K562 (cell line): Measurements from ENCODE around the gene FGF11. TPM values are rescaled to one million over a fixed set of nuclear protein-coding genes. Genes with fewer than 3 reads are reported as not detected.

Source experiments
- CBX1 ChIP-seq: sonication (generic); IDR thresholded peaks from 2 replicates; pipeline ENCODE4 v1.6.1; 2016; ENCODE audit warnings: antibody characterized with exemption, low read depth, mild to moderate bottlenecking
- CXXC5 ChIP-seq: fragments of 250-450 bp; sonication (Bioruptor Pico); IDR thresholded peaks from 2 replicates; pipeline ENCODE4 v1.8.0; 2022; ENCODE audit warnings: inconsistent platforms, mild to moderate bottlenecking, moderate library complexity
- HDAC1 ChIP-seq, 2 experiments: fragments of 450-650 bp; IDR thresholded peaks; 2 replicates each; pipeline ENCODE4 v1.6.1; 2016 to 2017; ENCODE audit warnings: inconsistent platforms in 1 of 2, mild to moderate bottlenecking in 1 of 2, moderate library complexity in 1 of 2
- HMGN3 ChIP-seq: IDR thresholded peaks from 2 replicates; pipeline ENCODE4 v1.6.1; 2011; ENCODE audit warnings: borderline replicate concordance, low read depth, mild to moderate bottlenecking, mixed read lengths, low read length; ENCODE audit not compliant: insufficient read length; ENCODE audit errors: extremely low read depth
- KLF1 ChIP-seq: fragments of 450-650 bp; IDR thresholded peaks from 2 replicates; pipeline ENCODE4 v1.6.1; 2016; ENCODE audit warnings: missing genetic modification characterization, missing compliant biosample characterization
- SNIP1 ChIP-seq: fragments of 450-650 bp; IDR thresholded peaks from 2 replicates; pipeline ENCODE4 v1.7.1; 2017; ENCODE audit warnings: low read depth, mild to moderate bottlenecking
- ZFX ChIP-seq: sonication (generic); formaldehyde crosslinking; IDR thresholded peaks from 2 replicates; pipeline ENCODE4 v1.8.0; 2022; ENCODE audit warnings: mild to moderate bottlenecking, missing genetic modification reagents, moderate library complexity
- ZNF584 ChIP-seq: fragments of 200-800 bp; sonication (Bioruptor generic); IDR thresholded peaks from 2 replicates; pipeline ENCODE4 v1.6.1; 2016; ENCODE audit warnings: low read depth, mild to moderate bottlenecking, missing genetic modification characterization, missing compliant biosample characterization
- ZNF592 ChIP-seq: fragments of 450-650 bp; IDR thresholded peaks from 2 replicates; pipeline ENCODE4 v1.6.1; 2017; ENCODE audit warnings: antibody characterized with exemption, mild to moderate bottlenecking
- polyA plus RNA-seq, 8 experiments: library from polyadenylated mRNA; depleted of rRNA in 4 of 8; stranded (reverse) in 5 of 8; unstranded in 3 of 8; fragments of >200 nt; fragmentation: Nextera tagmentation in 2 of 8; fragmentation: Illumina TruSeq in 1 of 8; extraction: Ambion mirVana in 2 of 8; extraction: Trizol in 1 of 8; gene quantifications; 2 replicates each; pipeline versions ENCODE4 v1.2.1 to v1.2.3, GENCODE V29; 2011 to 2014; ENCODE audit warnings: inconsistent platforms in 1 of 8, missing spikeins in 1 of 8
- total RNA-seq, 7 experiments: library from RNA; depleted of rRNA in 6 of 7; stranded (reverse); fragments of >200 nt in 6 of 7; fragmentation: Illumina TruSeq in 2 of 7; extraction: Trizol in 2 of 7; gene quantifications; 2 replicates each; pipeline versions ENCODE4 v1.2.1 to v1.2.3, GENCODE V29; 2011 to 2021; ENCODE audit warnings: low replicate concordance in 1 of 7
- TF ChIP-seq, protein P1 (sequence below): fragments of 450-650 bp; IDR thresholded peaks from 2 replicates; pipeline ENCODE4 v1.6.1; 2016; ENCODE audit warnings: mild to moderate bottlenecking, moderate library complexity

Gene FGF11
- total and polyA plus RNA-seq, 9 of the 15 experiments (the other 6 are each of a cell fraction or from before 2014, with no cell fraction given) = 1.2 to 7.5 (median 3.0) TPM

DNA sequence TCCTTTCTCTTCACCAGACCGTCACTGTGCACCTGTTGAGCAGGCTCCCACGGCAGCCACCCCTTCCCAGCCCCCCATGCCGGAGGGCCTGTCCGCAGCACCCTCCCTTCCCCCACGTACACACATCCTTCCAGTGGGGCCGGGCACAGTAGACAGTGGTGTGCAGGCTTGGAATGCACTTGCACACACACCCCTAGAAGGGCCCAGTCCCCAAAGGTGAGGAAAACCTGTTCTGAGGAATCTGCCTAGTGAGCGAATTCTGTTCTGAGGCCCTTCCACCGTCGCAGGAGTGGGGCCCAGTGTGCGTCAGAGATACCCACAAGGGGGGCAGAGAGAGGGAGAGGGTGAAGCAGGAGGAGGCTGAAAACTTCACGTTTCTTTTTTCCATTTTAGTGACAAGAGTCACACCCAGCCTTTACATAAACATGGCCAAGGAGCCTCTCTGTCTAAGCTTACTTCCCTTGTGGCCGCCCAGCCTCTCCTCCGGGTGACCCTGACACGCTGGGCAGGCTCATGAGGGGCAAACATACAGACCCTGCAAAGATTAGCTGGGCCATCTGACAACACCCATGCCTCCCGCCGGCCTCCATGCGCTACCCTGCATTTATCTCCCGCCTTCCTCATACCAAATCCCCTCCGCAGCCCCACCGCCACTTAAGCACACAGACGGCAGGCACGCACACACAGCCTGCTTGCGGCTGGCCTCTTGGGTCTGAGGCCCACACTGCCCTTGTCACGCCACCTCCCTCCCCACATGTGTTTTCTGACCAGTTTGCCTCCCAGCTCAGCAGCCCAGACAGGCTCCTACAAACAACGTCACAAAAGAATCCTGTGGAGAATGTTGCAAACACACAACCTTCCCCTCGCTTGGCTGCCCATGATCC, 38.3 kb downstream of the FGF11 start (continued):
- TF ChIP-seq KLF1 = no peak
- peak; percentile 39; the same call in 1 of the 2 replicates for TF ChIP-seq ZFX (CRISPR knock-in tag)
- TF ChIP-seq CBX1 = no peak
- 0 out of 2 replicates have a peak, but pooled peaks have one; percentile 55 for TF ChIP-seq ZNF592
- TF ChIP-seq, protein P1, sequence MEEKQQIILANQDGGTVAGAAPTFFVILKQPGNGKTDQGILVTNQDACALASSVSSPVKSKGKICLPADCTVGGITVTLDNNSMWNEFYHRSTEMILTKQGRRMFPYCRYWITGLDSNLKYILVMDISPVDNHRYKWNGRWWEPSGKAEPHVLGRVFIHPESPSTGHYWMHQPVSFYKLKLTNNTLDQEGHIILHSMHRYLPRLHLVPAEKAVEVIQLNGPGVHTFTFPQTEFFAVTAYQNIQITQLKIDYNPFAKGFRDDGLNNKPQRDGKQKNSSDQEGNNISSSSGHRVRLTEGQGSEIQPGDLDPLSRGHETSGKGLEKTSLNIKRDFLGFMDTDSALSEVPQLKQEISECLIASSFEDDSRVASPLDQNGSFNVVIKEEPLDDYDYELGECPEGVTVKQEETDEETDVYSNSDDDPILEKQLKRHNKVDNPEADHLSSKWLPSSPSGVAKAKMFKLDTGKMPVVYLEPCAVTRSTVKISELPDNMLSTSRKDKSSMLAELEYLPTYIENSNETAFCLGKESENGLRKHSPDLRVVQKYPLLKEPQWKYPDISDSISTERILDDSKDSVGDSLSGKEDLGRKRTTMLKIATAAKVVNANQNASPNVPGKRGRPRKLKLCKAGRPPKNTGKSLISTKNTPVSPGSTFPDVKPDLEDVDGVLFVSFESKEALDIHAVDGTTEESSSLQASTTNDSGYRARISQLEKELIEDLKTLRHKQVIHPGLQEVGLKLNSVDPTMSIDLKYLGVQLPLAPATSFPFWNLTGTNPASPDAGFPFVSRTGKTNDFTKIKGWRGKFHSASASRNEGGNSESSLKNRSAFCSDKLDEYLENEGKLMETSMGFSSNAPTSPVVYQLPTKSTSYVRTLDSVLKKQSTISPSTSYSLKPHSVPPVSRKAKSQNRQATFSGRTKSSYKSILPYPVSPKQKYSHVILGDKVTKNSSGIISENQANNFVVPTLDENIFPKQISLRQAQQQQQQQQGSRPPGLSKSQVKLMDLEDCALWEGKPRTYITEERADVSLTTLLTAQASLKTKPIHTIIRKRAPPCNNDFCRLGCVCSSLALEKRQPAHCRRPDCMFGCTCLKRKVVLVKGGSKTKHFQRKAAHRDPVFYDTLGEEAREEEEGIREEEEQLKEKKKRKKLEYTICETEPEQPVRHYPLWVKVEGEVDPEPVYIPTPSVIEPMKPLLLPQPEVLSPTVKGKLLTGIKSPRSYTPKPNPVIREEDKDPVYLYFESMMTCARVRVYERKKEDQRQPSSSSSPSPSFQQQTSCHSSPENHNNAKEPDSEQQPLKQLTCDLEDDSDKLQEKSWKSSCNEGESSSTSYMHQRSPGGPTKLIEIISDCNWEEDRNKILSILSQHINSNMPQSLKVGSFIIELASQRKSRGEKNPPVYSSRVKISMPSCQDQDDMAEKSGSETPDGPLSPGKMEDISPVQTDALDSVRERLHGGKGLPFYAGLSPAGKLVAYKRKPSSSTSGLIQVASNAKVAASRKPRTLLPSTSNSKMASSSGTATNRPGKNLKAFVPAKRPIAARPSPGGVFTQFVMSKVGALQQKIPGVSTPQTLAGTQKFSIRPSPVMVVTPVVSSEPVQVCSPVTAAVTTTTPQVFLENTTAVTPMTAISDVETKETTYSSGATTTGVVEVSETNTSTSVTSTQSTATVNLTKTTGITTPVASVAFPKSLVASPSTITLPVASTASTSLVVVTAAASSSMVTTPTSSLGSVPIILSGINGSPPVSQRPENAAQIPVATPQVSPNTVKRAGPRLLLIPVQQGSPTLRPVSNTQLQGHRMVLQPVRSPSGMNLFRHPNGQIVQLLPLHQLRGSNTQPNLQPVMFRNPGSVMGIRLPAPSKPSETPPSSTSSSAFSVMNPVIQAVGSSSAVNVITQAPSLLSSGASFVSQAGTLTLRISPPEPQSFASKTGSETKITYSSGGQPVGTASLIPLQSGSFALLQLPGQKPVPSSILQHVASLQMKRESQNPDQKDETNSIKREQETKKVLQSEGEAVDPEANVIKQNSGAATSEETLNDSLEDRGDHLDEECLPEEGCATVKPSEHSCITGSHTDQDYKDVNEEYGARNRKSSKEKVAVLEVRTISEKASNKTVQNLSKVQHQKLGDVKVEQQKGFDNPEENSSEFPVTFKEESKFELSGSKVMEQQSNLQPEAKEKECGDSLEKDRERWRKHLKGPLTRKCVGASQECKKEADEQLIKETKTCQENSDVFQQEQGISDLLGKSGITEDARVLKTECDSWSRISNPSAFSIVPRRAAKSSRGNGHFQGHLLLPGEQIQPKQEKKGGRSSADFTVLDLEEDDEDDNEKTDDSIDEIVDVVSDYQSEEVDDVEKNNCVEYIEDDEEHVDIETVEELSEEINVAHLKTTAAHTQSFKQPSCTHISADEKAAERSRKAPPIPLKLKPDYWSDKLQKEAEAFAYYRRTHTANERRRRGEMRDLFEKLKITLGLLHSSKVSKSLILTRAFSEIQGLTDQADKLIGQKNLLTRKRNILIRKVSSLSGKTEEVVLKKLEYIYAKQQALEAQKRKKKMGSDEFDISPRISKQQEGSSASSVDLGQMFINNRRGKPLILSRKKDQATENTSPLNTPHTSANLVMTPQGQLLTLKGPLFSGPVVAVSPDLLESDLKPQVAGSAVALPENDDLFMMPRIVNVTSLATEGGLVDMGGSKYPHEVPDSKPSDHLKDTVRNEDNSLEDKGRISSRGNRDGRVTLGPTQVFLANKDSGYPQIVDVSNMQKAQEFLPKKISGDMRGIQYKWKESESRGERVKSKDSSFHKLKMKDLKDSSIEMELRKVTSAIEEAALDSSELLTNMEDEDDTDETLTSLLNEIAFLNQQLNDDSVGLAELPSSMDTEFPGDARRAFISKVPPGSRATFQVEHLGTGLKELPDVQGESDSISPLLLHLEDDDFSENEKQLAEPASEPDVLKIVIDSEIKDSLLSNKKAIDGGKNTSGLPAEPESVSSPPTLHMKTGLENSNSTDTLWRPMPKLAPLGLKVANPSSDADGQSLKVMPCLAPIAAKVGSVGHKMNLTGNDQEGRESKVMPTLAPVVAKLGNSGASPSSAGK = peak; percentile 16; the same call in 1 of the 2 replicates
- no peak for TF ChIP-seq SNIP1
- TF ChIP-seq HMGN3 = no peak
- 0 out of 2 replicates have a peak, but pooled peaks have one; percentile 35 for TF ChIP-seq CXXC5 (CRISPR knock-in tag)
- no peak for TF ChIP-seq ZNF584 (CRISPR knock-in tag)
- TF ChIP-seq HDAC1 (IDR thresholded peaks at IDR 0.05) = peak in 1 of 2 experiments; percentile 34; a peak in 1 of 4 replicates
